VCaP (cell line): ENCODE results near the gene CHCT1.

ENCODE experiments used
- H3K27ac ChIP-seq: fragments of 450-650 bp; 2 replicates; pipeline ENCODE4 v1.5.1; 2017
- TF ChIP-seq, protein P1 (sequence below): fragments of 450-650 bp; conservative IDR thresholded peaks from 2 replicates; pipeline ENCODE4 v1.5.1; 2017; ENCODE audit warnings: mild to moderate bottlenecking, moderate library complexity

CHCT1 gene

DNA sequence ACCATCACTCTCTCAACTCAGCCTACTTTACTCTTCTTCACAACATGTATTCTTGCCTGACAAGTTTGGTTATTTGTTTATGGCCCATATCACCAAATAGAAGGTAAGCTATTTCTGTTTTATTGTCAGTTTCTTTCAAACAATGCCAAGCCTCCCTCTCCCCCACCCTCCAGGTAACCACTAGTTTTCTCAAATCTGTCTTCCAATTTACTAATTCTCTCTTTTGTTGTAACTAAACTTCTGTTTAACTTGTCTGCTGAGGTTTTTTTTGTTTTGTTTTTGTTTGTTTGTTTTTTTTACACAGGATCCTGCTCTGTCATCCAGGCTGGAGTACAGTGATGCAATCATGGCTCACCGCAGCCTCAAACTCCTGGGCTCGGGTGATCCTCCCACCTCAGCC lies 34.9 kb downstream of the CHCT1 start:
- H3K27ac ChIP-seq, result no peak overlapping the region
- TF ChIP-seq, protein P1, sequence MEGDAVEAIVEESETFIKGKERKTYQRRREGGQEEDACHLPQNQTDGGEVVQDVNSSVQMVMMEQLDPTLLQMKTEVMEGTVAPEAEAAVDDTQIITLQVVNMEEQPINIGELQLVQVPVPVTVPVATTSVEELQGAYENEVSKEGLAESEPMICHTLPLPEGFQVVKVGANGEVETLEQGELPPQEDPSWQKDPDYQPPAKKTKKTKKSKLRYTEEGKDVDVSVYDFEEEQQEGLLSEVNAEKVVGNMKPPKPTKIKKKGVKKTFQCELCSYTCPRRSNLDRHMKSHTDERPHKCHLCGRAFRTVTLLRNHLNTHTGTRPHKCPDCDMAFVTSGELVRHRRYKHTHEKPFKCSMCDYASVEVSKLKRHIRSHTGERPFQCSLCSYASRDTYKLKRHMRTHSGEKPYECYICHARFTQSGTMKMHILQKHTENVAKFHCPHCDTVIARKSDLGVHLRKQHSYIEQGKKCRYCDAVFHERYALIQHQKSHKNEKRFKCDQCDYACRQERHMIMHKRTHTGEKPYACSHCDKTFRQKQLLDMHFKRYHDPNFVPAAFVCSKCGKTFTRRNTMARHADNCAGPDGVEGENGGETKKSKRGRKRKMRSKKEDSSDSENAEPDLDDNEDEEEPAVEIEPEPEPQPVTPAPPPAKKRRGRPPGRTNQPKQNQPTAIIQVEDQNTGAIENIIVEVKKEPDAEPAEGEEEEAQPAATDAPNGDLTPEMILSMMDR, result no peak

DNA sequence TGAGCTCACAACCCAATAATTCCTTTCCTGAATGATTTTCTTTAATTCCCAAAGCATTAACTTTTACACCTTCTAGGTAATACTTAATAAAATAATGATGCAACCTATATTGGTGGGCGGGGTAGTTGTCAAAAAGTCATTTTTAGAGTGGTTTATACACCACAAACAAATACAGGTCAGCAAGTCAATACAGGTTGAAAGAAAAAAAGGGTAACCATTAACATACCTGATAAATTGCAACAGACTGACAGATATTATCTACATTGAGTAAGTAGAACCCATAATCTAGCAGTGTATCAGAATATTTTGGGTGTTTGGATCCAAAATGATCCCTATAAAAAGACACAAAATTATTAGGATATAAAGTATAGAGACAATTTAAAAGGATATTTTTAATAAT lies 39.3 kb downstream of the CHCT1 start:
- no peak overlapping the region for H3K27ac ChIP-seq
- TF ChIP-seq, protein P1, result no peak

DNA sequence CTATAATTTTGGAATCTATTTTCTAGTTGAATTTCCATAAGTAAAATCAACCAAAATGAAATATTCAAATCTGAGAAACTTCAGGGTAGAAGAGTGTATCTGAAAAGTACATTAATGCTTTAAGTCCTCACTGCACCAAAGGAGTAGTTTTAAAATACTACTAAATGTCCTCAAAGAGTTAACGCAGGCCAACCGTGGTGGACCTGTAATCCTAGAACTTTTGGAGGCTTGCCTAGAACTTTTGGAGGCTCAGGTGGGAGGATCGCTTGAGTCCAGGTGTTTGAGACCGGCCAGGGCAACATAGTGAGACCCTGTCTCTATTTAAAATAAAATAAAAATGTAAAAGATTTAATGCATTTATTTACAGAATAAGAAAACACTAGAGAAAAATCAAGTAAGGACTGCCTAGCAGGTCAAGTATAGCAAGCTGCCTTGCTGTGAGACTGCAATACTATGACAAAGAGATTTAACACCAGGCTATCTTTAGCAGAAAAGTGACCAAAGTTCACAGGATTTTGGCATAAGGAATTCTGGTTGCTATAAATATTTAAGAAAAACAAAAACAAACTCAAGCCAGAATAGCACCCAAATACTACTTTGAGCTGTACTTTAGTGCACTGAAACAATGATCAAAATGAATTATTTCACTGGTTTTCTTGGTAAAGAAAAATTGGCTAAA lies 41.0 kb downstream of the CHCT1 start:
- no peak overlapping the region for H3K27ac ChIP-seq
- TF ChIP-seq, protein P1, result no peak

DNA sequence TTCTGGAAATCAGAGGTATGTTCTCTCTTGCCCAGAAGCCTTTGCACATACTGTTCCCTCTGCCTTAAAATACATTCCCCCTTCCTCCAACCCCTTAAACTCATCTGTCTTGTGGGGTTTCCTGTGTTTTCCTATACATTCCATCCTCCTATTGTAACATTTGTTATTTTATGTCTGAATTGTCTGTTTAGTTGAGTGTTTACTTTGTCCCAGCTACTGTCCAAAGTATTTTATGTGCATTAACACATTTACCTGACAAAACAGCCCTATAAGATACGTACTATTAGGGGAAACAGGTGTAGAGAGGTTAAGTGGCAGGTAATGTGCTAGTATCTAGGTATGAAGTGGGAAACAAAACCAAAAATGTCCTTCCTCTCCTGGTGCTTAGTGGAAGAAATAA lies 42.1 kb downstream of the CHCT1 start:
- no peak overlapping the region for H3K27ac ChIP-seq
- TF ChIP-seq, protein P1, result no peak

DNA sequence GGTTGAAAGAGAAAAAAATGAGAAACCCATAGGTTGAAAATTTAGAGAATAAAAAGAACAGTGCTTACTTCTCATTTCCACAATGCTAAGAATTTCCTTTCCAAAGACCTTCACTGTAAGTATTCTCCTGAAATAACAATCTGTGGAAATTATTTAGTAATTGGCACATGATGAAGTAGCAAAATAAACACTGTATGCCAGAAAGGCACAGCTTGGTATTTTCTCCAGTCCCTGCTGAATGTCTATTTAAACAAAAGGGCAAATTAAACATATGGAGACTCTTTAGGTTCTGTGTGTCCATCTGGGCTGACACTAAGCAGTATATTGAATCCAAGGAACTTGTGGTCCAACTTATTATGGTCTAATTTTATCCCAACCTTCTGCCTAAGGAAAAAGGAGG lies 46.1 kb downstream of the CHCT1 start:
- TF ChIP-seq, protein P1, result no peak
- no peak overlapping the region; the same call in 1 of the 2 replicates for H3K27ac ChIP-seq

DNA sequence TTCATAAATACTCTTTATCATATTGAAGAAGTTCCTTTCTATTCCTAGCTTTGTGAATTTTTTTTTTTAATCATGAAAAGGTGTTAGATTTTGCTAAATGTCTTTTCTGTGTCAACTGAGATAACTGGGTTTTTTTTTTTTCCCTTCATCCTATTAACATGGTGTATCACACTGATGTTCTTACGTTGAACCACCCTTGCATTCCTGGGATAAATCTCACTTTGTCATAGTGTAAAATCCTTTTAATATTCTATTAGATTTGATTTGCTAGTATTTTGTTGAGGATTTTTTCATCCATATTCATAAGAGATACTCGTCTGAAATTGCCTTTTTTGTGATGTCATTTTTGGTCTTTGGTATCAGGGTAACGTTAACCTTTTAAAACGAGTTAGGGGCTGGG lies 49.2 kb downstream of the CHCT1 start:
- TF ChIP-seq, protein P1, result no peak
- H3K27ac ChIP-seq, result no peak overlapping the region

DNA sequence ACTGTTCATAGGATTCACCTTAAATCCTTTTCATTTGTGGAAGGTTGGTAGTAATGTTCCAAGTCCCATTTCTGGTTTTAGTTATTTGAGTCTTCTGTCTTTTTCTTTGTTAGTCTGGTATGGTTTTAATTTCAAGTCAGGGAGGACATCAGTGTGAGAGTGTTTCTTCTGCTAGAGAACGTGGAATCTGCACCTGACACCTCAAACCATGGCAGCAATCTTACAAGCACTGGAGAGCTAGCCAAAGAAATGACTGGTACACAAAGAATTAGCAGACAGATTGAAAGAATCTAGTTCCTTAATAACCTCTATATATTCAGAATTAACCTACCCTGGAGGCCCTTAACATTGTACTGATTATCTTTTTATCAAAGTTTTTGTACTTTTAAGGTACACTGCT lies 50.2 kb downstream of the CHCT1 start:
- TF ChIP-seq, protein P1, result no peak
- H3K27ac ChIP-seq, result no peak overlapping the region
